IPS DF 19.7 (cell line): ENCODE data around the gene TRIP4.
"Not testable (repeated sequence)": the region's sequence is repeated elsewhere in the genome, so short reads cannot be mapped to it uniquely, and the experiment has no call there.

Experiments
- DNase-seq: peaks from one replicate; pipeline ENCODE4 v3.0.0-alpha.2; 2013; ENCODE audit warnings: low read depth, low spot score

Gene TRIP4

GRCh38 chr15:64381000-64381751 lies 6.5 kb upstream of the TRIP4 start, which contains the start of gene PCLAF:
TSS of gene PCLAF (minus strand) at chr15:64381441. CDS start at chr15:64381371, 70 bp downstream.
- peak; percentile 86 for DNase-seq

DNA sequence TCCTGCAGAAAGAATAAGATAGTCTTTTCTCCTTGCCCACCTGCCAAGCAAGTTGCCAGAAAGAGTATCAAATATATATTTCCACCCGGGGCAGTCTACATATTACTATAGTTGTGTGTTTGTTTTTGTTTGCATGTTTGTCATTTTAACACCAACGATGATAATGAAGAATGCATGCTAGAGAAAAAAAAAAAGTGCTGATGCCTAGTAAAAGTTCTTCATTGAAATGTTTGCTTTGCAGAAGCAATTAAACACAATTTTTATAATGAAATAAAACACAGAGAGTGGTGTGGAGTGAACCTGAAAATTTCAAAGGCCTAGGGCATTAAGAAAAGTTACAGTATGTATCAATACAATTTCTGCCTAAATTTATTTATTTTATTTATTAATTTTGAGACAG lies 3.9 kb upstream of the TRIP4 start:
- no peak for DNase-seq

GRCh38 chr15:64386291-64386690 lies 1.3 kb upstream of the TRIP4 start:
- no peak for DNase-seq

DNA sequence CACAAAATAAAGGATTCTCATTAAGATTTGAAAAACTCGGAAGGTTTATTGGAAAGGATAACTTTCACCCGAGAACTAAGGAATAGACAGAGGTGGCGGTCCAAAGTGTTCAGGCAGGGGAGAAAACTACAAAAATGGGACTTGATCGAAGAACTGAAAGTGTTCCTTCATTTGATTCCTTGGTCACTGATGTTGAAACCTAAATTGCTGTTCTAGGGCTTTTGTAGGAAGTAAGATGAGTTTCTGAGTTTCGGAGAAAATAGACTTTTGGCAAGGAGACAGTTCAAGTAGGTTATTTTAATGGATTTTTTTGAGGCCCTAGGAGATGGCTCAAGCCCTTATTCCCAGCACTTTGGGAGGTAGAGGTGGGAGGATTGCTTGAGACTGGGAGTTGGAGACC lies 1.4 kb downstream of the TRIP4 start:
- DNase-seq, result no peak

- not testable (repeated sequence) for DNase-seq
These were observed 4.8 kb downstream of the TRIP4 start for GRCh38 chr15:64392471-64392870.

- DNase-seq, result no peak
These were observed 9.2 kb downstream of the TRIP4 start for GRCh38 chr15:64396789-64397188.

- DNase-seq, result no peak
These were observed 10.9 kb downstream of the TRIP4 start for GRCh38 chr15:64398575-64398974.

GRCh38 chr15:64400583-64400982 lies 12.9 kb downstream of the TRIP4 start:
- DNase-seq, result no peak

DNA sequence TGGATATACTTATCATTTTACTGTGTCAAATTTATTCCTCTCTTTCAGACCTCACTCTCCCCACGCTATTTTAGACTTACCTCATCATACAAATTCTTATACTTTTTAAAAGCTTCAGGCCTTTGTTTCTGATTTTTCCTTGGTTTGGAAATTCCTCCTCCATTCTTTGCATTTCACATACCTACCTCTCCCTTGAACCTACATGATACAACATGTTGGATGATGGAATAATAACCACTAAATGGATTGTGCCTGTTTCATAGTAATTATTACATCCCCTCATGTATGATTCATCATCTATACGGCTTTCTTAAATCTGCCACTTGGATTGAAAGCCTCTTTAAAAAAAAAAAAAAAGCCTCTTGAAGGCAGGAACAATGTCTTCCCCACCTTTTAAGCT lies 24.6 kb downstream of the TRIP4 start:
- no peak for DNase-seq

DNA sequence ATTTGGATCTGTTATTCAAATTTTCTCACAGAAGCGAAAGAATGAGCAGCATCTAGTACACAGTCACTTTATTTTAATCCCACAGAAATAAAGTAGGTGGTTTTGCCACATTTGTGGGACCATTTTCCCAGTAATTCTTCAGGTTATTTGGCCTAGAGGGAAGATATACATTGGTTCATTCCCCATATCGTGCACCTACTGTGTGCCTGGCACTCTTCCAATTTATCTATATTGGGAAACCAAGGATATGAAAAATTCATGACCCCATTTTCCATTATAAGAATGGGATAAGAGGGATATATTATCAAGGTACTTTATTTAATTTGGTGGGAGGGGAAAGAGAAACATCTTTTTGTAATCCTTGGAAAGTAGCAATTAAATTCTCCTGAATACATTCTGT lies 35.1 kb downstream of the TRIP4 start:
- no peak for DNase-seq

DNA sequence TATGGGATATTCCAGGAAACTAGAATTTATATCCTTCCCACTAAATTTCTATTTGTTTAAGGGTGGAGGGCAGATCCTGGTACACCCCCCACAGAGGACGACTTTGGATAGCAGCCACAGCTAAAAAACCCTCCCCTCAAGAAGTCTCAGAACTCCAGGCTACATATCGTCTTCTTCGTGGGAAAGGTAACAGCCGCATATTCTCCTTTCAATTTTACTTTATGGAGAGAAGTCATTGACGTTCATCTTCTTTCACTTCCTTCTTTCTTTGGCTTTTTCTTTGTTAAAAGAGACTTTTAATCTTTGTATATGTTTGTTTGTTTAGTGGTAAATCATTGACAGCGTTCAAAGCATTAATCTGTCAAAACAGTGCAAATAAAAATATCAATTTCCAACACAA lies 36.3 kb downstream of the TRIP4 start:
- DNase-seq, result no peak

DNA sequence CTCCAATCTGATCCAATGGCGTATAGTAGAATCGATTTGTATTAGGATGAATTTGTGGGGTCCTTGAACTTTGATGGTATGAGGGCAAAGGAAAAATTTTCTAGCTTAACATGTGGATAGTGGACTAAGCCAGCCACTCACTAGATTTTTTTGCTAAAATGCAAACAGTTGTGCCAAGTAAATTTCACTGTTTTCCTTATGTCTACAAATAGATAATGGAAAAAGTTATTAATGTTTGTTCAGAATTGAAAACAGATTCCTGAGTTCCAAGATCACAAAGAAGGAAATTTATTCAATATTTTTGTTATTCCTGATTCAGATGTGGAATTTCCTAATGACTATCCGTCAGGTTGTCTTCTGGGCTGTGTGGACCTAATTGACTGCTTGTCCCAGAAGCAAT lies 37.6 kb downstream of the TRIP4 start:
- DNase-seq, result no peak

DNA sequence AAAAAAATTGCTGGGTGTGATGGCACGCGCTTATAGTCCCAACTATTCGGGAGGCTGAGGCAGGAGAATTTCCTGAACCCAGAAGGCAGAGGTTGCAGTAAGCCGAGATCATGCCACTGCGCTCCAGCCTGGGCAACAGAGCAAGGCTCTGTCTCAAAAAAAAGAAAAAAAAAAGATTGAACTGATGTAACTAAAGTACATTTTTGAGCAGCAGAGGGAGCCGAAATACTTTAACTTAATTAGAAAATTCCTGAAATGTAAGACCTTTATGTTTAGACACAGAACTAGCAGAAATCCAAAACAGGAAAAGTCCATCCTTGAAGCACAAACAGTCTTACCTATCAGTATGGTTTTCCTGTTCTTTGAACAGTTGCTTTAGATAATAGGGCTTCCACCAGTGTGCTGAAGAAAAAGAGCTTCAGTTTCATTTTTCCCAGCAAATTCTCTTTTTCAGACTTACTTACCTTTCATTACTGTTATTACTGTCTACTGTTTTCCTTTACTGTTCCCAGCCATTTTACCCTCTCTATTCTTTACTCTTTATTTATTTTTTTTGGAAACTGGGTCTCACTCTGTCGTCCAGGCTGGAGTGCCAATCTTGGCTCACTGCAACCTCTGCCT lies 39.3 kb downstream of the TRIP4 start:
- DNase-seq, result no peak

DNA sequence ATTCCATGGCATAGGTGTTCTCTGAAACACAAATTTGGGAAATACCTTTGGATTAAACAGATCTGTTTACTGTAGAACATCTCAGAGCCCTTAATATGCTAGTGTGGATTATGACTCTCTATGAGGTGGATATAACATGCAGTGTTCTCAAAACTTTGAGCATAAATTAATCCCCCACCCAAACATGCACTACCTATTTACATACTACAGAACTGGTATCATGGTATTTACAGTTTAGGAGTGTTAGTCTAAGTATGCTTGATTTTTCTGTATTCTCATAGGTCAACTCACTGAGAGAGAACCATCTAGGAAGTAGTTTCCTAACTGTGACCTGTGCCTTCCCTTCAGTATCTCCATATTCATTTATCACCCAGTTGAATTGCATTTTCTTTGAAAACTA lies 41.8 kb downstream of the TRIP4 start:
- DNase-seq, result no peak

- peak; percentile 75 for DNase-seq
These were observed 42.5 kb downstream of the TRIP4 start for GRCh38 chr15:64430000-64430735.

GRCh38 chr15:64437982-64438381 lies 50.3 kb downstream of the TRIP4 start:
- no peak for DNase-seq

DNA sequence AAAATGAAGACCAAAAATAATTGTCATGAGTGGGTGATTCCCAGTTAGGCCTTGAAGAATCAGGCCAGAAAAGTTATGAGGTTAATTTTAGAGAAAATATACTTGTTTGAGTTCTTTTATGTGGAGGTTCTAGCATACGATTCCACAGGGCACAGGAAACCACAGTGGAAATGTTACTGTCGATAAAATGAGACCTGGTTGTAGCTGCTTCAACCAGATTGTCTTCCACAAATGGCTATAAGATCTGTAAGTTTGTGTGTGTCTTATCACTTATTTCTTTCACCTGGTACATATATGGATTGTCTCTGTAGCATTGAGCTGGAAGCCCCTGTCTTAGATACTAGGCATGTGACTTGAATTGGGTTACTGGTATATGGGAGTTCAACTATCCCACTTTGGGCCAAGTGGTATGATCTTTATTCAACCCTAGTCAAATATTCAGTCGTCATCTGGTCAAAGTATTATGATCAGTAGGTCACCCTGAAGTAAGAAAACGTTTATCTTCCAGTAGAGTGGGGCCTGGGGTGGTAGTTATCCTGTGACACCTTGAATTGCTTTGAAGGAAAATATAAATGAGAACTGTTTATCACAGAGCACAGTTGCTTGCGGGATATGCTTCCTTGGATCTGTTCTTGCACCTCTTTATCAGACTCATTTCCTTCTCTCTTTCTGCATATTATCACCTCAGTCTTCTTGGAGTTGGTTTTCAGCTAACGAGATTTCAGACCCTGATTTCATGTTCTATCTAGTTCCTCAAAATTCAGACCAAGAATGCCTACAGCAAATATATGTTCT lies 51.2 kb downstream of the TRIP4 start:
- DNase-seq, result no peak

GRCh38 chr15:64441852-64442251 lies 54.2 kb downstream of the TRIP4 start:
- DNase-seq, result no peak

DNA sequence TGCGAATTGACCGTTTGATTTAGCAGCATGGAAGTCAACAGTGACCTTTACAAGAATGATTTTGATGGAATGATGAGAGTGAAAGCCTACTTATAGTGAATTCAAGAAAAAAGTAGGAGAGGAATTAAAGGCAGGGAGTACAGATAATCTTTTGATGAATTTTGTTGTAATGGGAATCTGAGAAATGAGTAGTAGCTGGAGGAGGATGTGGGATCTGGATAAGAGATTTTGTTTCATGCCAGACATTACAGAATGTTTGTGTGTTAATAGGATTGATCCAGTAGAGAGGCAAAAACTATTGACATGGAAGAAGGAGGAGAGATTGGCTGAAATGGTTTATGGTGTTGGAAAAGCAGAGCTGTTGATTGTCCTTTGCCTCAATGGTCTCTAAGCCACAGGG lies 55.4 kb downstream of the TRIP4 start:
- DNase-seq, result no peak

GRCh38 chr15:64443747-64444621 lies 56.3 kb downstream of the TRIP4 start:
- no peak for DNase-seq

GRCh38 chr15:64444836-64445235 lies 57.2 kb downstream of the TRIP4 start:
- no peak for DNase-seq
